Activated naive CD4-positive, alpha-beta T cell treated with anti-CD3 and anti-CD28 coated beads, Interleukin-2, amount 50 U/mL, for 72 hours (primary cell): ENCODE results near the gene FOXP4. TPM values are rescaled to one million over a fixed set of nuclear protein-coding genes. Genes with fewer than 3 reads are reported as not detected.
A peak's percentile ranks its signal among the peaks of the same experiment; 100 is the strongest.

ENCODE experiments used
- ATAC-seq, 2 donors: fragments of 150-1000 bp; cut with Tn5 transposase; 2 replicates each; pipeline ENCODE4 v1.10.0; 2021; ENCODE audit warnings: mild to moderate bottlenecking in 2 of 2, moderate library complexity in 2 of 2
- DNase-seq, 2 donors: peaks; one replicate each; pipeline ENCODE4 v3.0.0; 2021 to 2022; ENCODE audit warnings: low spot score in 2 of 2
- H3K27ac Mint-ChIP-seq, 2 donors: one replicate each; pipeline ENCODE4 v1.8.0; 2022; ENCODE audit warnings: mild to moderate bottlenecking in 2 of 2, mixed read lengths in 2 of 2
- H3K36me3 Mint-ChIP-seq, 2 donors: one replicate each; pipeline ENCODE4 v1.8.0; 2022; ENCODE audit warnings: mixed read lengths in 2 of 2
- H3K9me3 Mint-ChIP-seq, 2 donors: one replicate each; pipeline ENCODE4 v1.8.0; 2022; ENCODE audit warnings: mixed read lengths in 2 of 2
- total RNA-seq, 2 donors: library from RNA; stranded (reverse); gene quantifications; one replicate each; pipeline ENCODE4 v1.2.3, GENCODE V29; 2022

Gene FOXP4
- total RNA-seq, 2 donors from 2014 or later = 3.7 to 17.4 TPM

GRCh38 chr6:41637194-41638001 is 91.2 kb downstream of the FOXP4 start:
- H3K9me3 Mint-ChIP-seq = no peaks in the 10 kb centered on the region
- ATAC-seq (no peak), DNase-seq (no peak)
- H3K27ac Mint-ChIP-seq = peak overlapping the region in 1 of 2 donors; percentile 79
- no peaks in the 10 kb centered on the region for H3K36me3 Mint-ChIP-seq

GRCh38 chr6:41638002-41638934 is 92.1 kb downstream of the FOXP4 start, which contains the start of gene MDFI:
Gene MDFI (plus strand): TSS chr6:41638468. CDS start chr6:41638750, 282 bp downstream.
- ATAC-seq = no peak
- Mint-ChIP-seq H3K36me3 (no peaks in the 10 kb centered on the region), H3K27ac (peak within 1 kb of the TSS in 1 of 2 donors; percentile 79), H3K9me3 (no peaks in the 10 kb centered on the region)
- no peak for DNase-seq

DNA sequence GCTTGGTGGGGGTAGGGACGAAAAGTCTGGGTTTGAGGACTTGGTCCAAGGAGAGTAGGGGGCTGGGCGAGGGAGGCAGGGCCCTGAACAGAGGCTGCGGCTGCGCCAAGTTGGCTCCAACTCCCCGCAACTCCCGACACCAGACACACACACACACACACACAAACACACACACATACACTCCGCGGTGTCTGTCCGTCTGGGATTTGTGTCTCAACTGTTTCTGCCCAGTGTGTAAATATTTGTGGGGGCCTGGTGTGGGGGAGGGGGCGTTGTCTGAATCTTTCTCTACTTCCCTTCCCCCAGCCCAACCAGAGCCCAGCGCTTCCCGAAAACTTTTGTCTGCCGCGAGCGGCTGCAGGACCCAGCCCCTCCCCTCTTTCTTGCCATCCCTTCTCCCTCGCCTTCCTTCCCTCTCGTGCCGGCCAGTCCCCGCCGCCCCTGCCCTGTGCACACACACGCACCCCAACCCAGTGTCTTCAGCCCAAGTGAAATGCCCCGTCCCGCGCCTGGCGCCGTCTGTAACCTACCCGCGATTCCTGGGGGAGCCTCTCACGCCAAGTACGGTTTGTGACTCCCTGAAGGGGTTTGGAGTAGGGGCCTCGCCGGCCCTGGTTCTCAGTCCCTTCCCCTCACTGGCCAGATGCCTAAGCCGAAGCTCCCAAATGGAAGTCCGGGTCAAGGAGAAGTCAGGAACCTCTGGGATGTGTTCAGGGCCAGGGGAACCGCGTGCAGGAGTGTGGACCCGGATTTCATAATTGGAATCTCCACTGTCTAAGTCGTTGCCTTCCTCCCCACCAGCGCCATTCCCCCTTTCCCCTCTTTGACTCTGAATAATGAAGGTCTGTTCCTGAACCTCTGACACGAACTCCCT is 93.0 kb downstream of the FOXP4 start:
- Mint-ChIP-seq H3K36me3 (no peaks in the 10 kb centered on the region), H3K27ac (no peak overlapping the region), H3K9me3 (no peaks in the 10 kb centered on the region)
- DNase-seq (no peak), ATAC-seq (no peak)

GRCh38 chr6:41639809-41640371 is 93.7 kb downstream of the FOXP4 start:
- Mint-ChIP-seq H3K9me3 (no peaks in the 10 kb centered on the region), H3K27ac (no peak overlapping the region), H3K36me3 (no peaks in the 10 kb centered on the region)
- ATAC-seq = no peak
- no peak for DNase-seq

DNA sequence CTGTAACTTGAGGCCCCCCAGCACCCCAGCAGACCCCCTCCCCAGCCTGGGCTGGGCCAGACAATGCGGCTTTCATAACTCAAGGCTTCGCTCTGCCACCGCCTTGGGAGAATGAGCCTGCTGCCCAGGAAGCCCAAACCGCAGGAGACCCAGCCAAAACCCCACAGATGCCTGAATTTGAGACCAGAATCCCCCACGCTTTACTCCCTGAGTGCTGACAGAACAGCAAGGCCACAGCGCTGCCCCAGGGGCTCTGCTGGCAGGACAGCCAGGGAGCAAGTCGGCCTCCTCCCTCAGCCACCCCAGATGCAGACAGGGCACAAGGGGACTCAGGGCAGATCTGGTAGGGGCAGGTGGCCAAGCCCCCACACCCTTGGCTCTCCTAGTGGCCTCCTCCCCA is 94.2 kb downstream of the FOXP4 start:
- no peaks in the 10 kb centered on the region for H3K9me3 Mint-ChIP-seq
- no peak overlapping the region for H3K27ac Mint-ChIP-seq
- ATAC-seq (no peak), DNase-seq (no peak)
- H3K36me3 Mint-ChIP-seq = no peaks in the 10 kb centered on the region

DNA sequence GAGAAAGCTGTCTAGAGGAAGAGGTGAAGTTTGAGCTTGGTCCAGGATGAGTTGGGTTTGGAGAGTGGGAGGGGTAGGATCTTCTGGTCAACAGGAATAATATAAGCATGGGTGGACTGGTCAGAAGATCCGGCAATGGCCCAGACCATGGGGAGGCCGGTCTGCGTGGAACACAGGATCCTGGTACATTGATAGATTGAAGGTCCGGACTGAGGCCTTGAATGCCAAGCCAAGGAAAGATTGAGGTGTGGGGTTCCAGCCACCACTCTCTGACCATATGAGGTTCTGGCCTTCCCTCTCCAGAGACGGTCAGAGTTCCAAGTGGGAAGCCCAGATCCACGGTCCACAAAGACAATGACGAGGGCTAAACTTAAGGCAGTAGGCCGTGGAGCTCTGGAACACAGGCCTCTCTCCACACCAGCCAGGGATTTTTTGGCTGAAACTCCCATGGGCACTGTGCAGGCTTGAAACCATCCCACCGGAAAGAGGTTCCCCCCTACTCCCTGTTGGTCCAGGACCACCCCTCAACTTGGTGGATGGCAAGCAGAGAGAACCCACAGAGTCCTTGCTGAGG is 95.3 kb downstream of the FOXP4 start:
- no peak overlapping the region for H3K27ac Mint-ChIP-seq
- DNase-seq = no peak
- H3K36me3 Mint-ChIP-seq = no peaks in the 10 kb centered on the region
- ATAC-seq = no peak
- no peaks in the 10 kb centered on the region for H3K9me3 Mint-ChIP-seq

DNA sequence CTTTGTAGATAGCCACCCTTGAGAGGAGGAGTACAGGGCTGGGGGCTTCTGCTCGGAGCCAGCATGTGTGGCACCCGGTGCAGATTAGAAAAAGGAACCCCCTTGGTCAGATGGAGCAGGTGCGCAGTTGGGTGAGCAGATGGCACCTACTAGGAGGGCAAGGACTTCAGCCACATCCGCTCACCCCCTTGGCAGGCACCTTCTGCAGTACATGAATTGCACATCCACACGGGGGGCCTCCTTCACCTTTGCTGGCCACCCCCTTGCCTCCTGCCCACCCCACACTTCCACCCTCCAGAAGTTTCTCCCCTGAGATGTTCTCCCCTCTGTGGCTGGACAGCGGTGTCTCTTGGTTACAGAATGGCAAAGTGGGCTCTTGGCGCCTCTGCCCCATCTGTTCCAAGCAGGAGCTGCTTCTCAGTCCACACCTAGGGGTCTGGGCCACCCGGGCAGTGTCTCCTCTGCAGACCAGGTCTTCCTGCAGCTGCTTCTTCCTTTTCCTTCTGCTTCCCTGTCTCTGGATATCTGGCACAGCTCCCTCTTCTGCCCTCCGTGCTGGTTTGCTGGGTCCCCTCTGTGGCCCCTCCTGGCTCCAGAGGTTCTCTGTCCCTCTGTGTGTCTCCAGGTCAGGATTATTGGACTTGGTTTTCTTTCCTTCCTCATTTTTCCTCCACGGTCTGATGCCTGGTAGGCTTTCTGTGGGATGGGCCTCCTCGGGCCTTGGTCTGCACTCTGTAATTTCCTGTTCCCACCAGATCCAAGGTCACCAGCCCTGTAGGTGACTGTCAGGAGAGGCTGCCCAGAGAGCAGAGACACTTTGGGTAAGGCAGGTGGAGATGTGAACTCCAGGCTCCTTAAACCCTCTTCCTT is 96.1 kb downstream of the FOXP4 start:
- H3K36me3 Mint-ChIP-seq = no peaks in the 10 kb centered on the region
- ATAC-seq (no peak), DNase-seq (no peak)
- H3K27ac Mint-ChIP-seq = no peak overlapping the region
- H3K9me3 Mint-ChIP-seq = no peaks in the 10 kb centered on the region

- ATAC-seq (no peak), DNase-seq (no peak)
- Mint-ChIP-seq H3K27ac (peak overlapping the region in 1 of 2 donors; percentile 70), H3K9me3 (no peaks in the 10 kb centered on the region), H3K36me3 (no peaks in the 10 kb centered on the region)
Observed at GRCh38 chr6:41642960-41643898, 97.0 kb downstream of the FOXP4 start.

- no peak for DNase-seq
- no peaks in the 10 kb centered on the region for H3K36me3 Mint-ChIP-seq
- H3K9me3 Mint-ChIP-seq = no peaks in the 10 kb centered on the region
- ATAC-seq = no peak
- H3K27ac Mint-ChIP-seq = peak overlapping the region; percentile 56 to 70
Observed at GRCh38 chr6:41643899-41644269, 97.7 kb downstream of the FOXP4 start.

DNA sequence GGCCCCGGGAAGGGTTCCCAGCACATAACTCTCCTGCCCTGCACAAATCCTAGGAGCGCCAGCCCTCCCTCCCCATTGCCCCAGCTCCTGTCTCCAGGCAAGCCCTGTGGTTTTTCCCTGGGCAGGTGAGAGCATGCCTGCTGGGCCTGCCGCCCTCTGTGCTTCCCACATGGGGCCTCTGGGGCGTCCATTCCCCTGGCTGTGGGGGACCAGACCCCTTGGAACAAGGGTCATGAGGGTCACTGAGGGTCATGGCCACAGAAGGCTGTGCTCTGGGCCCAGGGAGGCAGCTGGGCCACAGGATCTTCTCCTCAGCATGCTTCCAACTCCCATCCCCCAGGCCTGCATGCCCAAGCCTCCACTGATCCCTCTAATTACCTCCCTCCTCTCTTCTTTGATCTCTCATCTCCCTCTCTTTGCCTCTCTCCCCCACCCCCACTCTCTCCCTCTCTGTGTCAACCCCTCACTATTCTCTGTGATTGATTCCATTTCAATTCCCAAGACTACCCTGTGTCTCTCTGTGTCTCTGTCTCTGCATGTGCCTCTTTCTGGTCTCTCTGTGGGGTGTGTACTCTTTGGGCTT is 98.2 kb downstream of the FOXP4 start:
- Mint-ChIP-seq H3K36me3 (no peaks in the 10 kb centered on the region), H3K27ac (peak overlapping the region in 1 of 2 donors; percentile 70), H3K9me3 (no peaks in the 10 kb centered on the region)
- no peak for DNase-seq
- ATAC-seq = no peak

- H3K27ac Mint-ChIP-seq = peak overlapping the region; percentile 70 to 78
- H3K9me3 Mint-ChIP-seq = no peaks in the 10 kb centered on the region
- H3K36me3 Mint-ChIP-seq = no peaks in the 10 kb centered on the region
- DNase-seq = no peak
- no peak for ATAC-seq
Observed at GRCh38 chr6:41645007-41645618, 98.9 kb downstream of the FOXP4 start.

DNA sequence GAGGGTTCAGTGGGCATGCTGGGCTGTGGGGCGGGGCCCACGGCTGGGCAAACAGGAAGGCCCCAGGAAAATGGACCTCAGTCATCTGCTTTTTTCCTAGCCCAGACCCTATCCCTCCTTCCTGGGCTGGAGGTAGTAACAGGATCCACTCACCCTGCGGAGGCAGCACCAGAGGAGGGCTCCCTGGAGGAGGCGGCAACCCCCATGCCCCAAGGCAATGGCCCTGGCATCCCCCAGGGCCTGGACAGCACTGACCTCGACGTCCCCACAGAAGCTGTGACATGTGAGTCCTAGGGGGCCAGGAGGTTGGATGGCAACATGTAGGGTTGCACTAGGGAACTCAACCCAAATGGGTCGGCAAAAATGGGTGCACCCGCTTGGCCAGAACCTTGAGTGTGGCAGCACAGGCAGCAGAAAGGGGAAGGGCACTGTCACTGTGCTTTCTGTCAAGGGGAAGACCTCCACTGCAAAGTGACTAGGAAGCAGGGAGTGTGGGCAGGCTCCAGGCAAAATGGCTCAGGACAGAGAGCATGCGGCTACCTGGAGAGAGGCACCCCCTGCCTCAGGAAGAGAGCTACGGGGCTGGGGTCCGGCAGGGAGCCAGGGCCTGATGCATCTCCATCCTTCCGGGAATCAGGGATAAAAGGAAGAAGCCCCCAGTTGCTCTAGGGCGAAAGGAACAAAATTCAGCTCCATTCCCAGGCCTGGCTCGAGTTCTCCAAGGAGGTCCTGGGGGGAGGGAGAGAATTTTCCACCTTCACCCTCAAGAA is 100.0 kb downstream of the FOXP4 start:
- DNase-seq (no peak), ATAC-seq (no peak)
- H3K27ac Mint-ChIP-seq = no peak overlapping the region
- H3K9me3 Mint-ChIP-seq = no peaks in the 10 kb centered on the region
- H3K36me3 Mint-ChIP-seq = no peaks in the 10 kb centered on the region

DNA sequence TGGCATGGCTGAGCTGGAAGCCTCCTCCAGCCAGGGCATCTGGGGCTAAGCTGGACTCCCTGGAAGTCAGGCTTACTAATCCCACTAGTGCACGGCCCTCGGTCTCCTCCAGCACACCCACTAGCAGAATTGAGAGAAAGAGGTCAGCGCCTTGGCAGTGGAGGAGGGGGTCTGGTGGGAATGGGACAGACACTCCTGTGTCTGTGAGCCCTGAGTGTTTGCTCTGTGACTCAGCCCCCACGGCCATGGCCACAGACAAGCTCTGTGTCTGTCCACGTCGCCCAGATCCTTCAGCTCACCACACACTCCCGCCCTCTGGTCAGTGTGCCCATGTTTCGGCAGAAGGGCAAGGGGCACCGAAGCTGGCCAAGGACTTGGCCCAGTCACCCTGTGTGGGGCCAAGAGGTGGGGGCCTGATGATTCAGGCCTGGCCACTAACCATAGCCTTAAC is 100.9 kb downstream of the FOXP4 start:
- ATAC-seq (no peak), DNase-seq (no peak)
- Mint-ChIP-seq H3K36me3 (no peaks in the 10 kb centered on the region), H3K27ac (no peak overlapping the region), H3K9me3 (no peaks in the 10 kb centered on the region)
